GM19397 (cell line): Measurements from ENCODE around the gene UBQLN3.

ENCODE experiments used
- ATAC-seq: cut with Tn5 transposase; IDR thresholded peaks from one replicate; pipeline ENCODE4 v1.9.1; 2021; ENCODE audit warnings: mild to moderate bottlenecking, moderate library complexity; ENCODE audit not compliant: unreplicated experiment

The UBQLN3 gene

DNA sequence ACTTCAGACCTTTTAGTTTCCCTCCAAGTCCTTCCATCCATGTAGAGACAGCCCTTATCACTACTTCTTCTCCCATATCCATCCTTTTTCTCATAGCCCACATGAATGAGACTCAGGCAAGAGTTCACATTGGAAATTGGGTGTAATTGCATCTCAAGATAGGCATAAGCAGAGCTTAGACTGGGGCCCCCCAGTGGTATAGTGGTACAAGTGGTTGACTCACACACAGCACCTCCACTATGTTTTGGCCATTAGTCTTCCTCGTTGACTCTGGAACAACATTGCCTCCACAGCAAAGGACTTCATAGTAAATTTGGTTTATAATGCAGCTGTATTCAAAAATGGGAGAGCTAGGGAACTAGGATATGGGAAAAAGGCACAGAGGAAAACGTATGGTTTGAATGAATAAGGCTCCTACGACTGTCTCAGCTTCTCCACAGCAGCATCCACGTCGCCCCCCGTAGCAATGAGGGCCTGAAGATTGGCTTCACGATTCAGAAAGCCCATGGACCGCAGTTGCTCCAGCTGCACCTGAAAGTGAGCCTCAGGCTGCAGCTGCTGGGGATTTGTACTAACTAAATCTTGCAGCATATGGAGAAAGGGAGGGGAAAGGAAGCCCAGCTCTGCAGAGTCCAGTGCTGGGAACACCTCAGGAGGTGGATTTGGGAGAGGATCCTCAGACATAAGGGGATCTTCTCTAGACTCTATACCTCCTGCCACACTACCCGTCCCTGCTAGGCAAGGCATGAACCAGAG, 2.4 kb downstream of the UBQLN3 start:
- ATAC-seq, result no peak

DNA sequence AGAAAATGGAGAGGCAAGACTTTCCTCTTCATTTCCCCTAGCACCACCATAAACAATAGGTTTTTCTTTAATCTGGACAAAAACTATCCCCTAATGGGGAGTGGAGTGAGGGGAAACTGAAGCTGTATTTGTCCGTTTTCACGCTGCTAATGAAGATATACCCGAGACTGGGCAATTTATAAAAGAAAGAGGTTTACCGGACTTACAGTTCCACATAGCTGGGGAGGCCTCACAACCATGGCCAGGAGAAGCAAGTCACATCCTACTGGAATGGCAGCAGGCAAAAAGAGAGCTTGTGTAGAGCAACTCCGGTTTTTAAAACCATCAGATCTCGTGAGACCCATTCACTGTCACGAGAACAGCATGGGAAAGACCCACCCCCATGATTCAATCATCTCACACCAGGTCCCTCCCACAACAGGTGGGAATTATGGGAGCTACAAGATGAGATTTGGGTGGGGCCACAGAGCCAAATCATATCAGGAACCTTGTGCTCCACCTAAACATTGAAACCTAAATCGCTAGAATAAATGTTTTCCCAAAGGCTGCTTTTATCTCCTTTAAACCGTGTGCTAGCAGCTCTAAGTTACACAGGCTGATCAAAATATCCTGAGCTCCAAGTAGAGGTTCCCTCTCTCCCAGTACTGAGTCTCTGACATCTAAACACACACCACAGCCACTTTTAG, 4.3 kb downstream of the UBQLN3 start:
- no peak for ATAC-seq

DNA sequence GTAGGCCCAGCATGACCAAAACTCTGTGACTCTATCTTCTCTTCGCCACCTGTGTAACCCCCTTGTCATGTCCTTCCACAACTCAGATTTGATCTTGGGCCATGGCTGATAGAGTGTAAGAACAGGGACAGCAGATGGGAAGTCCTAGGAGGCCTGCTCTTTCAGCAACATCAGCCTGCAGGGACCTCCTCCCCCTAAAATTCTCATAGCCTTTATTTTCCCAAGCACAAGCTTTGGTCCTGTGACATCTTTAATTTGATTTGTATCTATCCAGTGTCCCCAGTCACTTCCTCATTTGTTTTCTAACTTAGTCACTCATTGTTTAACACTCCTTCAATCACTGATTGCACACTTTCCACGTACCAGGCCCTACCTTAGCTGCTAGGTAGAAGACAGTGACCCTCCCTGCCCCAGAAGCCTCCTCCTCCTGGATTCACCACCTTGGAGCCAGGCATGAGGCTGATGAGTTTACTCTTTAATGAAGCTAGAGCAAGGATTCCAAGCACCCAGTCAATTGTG, 5.3 kb downstream of the UBQLN3 start:
- no peak for ATAC-seq

DNA sequence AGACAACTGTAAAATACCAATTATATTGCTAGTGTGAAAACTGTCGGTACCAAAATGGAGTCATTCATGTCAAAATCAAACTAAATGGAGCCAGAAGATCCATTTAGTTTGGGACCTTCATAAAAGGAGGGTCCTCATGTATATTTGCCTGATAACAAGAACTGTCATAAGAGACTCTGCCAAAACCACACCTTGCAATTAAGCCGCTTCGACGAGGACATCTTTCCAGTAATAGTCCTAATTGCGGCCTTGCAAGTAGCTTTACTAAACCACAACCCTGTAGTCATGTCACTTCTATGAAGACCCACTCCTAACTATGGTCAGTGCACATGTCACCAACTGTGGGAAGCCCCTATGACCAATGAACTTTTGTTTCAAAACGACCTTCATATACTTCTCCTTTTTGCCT, 9.4 kb downstream of the UBQLN3 start:
- ATAC-seq, result no peak

DNA sequence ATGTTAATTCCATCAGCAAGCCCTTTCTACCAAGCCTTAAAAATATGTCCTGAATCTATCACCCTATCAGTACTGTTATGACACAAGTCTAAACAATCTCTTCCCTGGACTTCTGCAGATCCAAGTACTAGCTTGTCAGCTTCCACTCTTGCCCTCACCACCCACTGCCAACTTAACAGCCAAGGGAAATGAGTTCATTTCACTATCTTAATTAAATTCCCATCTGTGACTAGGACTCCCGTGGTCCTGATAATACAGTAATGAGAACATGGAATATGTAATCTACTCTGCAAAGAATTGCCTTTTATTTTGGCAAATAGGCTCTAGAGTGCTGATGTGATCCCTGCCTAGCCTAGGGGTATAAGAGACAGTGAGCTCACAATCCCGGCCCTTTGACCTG, 10.1 kb downstream of the UBQLN3 start:
- ATAC-seq, result no peak

DNA sequence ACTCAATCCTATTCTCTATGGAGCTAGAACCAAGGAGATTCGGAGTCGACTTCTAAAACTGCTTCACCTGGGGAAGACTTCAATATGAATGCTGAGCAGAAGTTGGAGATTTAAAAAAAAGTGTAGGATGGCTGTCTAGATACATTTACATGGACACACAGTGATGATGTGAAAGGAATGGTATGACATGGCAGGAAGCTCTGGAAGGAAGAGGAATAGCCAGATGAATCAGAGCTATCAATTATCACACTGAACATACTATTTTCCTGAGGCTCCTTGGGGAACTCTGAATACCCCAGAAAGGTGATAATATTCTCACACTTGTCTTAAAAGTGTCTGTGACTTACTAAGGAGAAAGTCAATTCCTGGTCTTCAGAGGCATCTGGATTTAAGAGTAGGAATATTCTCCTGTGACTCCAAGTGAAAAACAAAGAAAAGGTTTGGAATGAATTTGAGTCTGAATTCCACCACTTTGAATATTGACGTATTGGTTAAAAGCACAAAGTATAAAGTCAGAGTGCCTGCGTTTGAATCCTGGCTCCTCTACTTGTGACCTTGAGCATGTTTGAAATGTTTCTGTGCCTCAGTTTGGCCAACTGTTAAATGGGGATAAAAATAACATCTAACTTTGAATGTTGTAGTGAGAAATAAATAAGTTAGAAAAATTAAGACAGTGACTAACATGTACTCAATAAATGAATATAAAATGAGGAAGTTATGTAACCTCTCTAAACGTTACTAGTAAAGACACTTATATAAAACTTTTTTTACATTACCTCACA, 20.0 kb downstream of the UBQLN3 start:
- no peak for ATAC-seq

DNA sequence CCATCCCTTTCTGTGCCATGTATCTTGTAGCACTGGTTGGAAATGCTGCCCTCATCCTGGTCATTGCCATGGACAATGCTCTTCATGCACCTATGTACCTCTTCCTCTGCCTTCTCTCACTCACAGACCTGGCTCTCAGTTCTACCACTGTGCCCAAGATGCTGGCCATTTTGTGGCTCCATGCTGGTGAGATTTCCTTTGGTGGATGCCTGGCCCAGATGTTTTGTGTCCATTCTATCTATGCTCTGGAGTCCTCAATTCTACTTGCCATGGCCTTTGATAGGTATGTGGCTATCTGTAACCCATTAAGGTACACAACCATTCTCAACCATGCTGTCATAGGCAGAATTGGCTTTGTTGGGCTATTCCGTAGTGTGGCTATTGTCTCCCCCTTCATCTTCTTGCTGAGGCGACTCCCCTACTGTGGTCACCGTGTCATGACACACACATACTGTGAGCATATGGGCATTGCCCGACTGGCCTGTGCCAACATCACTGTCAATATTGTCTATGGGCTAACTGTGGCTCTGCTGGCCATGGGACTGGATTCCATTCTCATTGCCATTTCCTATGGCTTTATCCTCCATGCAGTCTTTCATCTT, 20.9 kb downstream of the UBQLN3 start:
- ATAC-seq, result no peak

DNA sequence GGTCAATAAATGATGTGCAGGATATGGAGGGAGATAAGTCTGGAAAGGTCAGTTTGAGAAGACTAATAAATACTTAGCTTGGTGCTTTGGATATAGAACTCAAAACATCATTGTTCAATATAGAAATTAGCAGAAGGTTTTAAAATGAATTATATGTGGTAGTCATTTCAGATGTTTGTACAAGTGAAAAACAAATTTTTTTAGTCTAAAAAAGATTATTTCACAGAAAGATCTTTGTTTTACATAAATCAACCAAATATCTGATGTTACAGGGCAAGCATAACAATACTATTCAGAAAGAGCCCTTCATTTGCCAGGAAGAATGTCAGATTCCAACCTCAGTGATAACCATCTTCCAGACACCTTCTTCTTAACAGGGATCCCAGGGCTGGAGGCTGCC, 21.4 kb downstream of the UBQLN3 start, which contains the start of gene OR52D1:
TSS of gene OR52D1 (plus strand) at position 301 of the 400 bp plus-strand sequence. CDS start at position 323, 22 bp downstream.
- ATAC-seq, result no peak

DNA sequence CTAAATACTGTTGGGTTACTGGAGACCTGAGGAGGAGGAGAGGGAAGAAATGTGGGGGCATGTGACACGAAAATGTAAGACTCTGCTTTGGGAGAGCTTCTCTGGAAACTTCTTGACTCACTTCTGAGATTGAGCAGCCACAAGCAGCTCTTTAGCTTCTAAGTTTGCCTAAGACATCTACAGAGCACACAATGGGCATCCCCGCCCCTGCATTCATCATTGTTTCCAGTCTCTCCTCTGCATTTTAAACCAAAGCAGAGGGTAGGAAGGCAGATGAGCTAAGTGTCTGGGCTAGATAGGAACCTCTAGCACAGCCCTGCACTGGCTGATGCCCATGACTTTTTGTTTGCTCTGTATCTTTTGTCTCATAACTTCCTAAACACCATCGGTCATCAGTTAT, 23.3 kb downstream of the UBQLN3 start:
- no peak for ATAC-seq

DNA sequence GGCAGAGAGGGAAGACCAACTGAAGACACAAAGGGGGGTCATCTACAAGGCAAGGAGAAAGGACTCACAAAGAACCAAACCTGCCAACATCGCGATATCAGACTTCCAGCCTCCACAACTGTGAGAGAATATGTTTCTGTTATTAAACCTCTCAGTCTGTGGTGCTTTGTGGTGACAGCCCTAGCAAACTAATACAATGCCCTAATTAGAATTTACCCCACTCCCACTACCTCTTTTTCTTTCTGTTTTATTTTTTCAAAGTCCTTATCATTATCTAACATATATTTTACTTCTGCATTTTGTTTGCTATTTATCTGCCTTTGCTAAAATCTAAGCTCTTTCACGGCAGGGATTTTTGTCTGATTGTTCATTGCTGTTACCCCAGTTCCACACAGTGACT, 23.8 kb downstream of the UBQLN3 start:
- ATAC-seq, result no peak

DNA sequence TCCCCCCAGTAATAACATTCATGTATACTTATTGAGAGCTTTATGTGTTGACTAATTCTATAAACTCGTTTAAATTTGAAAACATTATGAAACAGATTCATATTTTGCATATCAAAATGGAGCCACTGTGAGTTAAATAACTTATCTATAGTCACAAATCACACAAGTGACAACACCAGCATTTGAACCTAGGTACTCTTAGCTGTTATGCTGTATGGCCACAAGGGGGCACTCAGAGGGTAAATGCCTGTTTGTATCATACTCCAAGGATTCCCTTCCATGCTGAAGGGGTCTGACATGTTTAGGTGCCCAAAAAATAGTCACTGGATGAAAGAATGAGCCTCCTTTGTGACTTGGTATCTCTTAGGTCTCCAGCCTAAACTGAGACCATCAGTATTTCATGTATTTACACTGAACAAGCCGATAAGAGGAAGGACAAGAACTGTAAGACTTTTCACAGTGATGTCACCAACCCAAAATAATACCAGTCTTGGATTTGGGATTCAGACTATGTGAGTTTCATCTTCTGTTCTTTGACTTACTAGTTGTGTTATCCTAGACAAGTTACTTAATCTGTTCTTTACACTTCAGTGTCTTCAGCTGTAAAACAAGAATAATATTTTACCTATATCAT, 33.5 kb downstream of the UBQLN3 start:
- peak; percentile 66 for ATAC-seq

DNA sequence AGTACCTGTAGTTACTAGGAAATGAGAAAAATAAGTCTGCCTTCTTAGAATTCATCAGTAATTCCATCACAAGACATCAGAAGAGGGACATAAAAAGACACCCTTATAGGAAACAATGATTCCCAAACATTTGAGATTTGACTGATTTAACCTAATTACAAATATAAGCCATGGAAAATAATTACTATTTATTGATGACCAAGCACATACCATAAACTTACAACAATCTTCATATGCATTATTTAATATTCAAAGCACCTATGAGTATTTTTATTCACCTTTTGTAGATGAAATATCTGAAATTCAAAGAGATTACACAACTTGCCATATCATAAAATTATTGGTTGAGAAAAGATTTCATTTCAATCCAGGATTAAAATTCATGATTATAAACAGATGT, 35.8 kb downstream of the UBQLN3 start:
- ATAC-seq, result no peak

DNA sequence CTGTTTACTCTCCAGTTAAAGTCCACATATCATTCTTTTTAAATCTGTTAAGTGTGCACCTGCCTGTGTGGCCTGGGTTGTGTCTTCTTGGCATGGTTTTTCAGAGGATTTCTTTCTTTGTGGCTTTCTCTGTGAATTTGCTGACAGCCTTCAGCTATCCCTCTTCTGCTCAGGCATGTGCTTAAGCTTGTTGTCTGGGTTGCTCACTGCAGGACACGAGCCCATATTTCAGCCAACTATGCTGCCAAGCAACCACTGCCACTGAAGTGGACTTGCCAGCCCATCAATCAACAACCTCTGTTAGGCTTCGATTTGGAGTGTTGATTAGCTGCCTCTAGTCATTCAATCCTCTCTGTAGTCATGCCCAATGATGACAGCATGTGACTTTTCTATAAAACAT, 42.2 kb downstream of the UBQLN3 start:
- ATAC-seq, result no peak

DNA sequence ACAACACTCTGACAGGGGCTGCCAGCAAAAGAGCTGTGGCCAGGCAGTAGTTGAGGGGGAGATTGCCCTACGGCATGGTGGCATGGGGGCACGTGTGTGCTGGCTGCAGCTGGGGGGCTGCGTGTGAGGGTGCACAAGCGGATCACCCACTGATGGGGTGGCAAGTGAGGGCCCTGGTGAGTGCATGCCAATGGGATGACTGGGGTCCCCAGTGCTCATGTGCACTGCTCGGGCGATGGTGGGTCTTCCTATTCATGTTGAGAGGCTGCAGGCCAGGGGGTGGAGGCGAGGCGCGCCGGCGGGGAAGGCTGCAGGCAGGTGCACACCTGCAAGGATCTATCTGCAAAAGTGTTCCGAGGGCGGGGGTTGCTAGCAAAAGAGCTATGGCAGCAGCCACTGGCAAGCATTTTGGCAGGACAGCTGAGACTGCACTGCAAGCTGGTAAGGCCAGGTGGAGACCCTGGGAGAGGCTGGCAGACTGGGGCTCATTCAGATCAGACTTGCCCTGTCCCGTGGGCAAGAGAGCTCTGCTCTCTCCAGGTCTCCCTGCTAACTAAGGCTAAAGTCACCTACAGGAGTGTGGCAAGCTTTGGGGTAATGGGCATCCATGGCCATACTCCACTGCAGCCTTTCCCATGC, 48.7 kb downstream of the UBQLN3 start:
- no peak for ATAC-seq
